Colonic mucosa (tissue), 4 donors: ENCODE measurements around the gene KAT6B. TPM values are rescaled to one million over a fixed set of nuclear protein-coding genes. Genes with fewer than 3 reads are reported as not detected.

Experiments
- DNase-seq: peaks from one replicate; pipeline ENCODE4 v3.0.0-alpha.2; 2020
- H3K27ac ChIP-seq: fragments of 200-600 bp; one replicate; pipeline ENCODE4 v1.8.0; 2021
- H3K27me3 ChIP-seq: fragments of 200-600 bp; one replicate; pipeline ENCODE4 v1.8.0; 2021
- H3K36me3 ChIP-seq: fragments of 200-600 bp; one replicate; pipeline ENCODE4 v1.8.0; 2021
- H3K4me1 ChIP-seq: fragments of 200-600 bp; one replicate; pipeline ENCODE4 v1.8.0; 2021; ENCODE audit warnings: mild to moderate bottlenecking
- H3K4me3 ChIP-seq: fragments of 200-600 bp; one replicate; pipeline ENCODE4 v1.8.0; 2021
- H3K9ac ChIP-seq, 2 donors: one replicate each; pipeline ENCODE4 v1.7.0; 2013; ENCODE audit warnings: control low read depth in 2 of 2, low read depth in 2 of 2, low read length in 2 of 2
- H3K9me3 ChIP-seq: fragments of 200-600 bp; one replicate; pipeline ENCODE4 v1.8.0; 2021
- CTCF ChIP-seq: fragments of 200-600 bp; IDR thresholded peaks from one replicate; pipeline ENCODE4 v1.8.0; 2022; ENCODE audit warnings: antibody characterized with exemption, mild to moderate bottlenecking
- intact Hi-C: fragments of 100-400 bp; cut with DNase I; formaldehyde crosslinking; loops from one replicate; pipeline ENCODE4 v1.14.1; 2022
- total RNA-seq, 2 donors: library from RNA; stranded (reverse); fragmentation: NEBNext Ultra II Directional in 1 of 2; extraction: Animal tissue kit (Norgen Biotek cat#: 25700) in 1 of 2; gene quantifications; one replicate each; pipeline ENCODE4 v1.2.1, GENCODE V29; 2021
- donor health status: healthy.
- donor health status: DM: no; HTN: no; CAD: no.
- donor health status: DM: no; HTN: no; CAD: no.

KAT6B gene
- total RNA-seq, 2 donors from 2014 or later, result 18.7 to 24.2 TPM

- TF ChIP-seq CTCF, result no peak
- no peaks in the 10 kb centered on the region for H3K9me3 ChIP-seq
- H3K27me3 ChIP-seq, result no peaks in the 10 kb centered on the region
- H3K4me1 ChIP-seq, result no peaks in the 10 kb centered on the region
- intact Hi-C loops, result no loop called here
- no peak overlapping the region for H3K9ac ChIP-seq
- no peaks in the 10 kb centered on the region for H3K36me3 ChIP-seq
- H3K4me3 ChIP-seq, result no peak overlapping the region
- H3K27ac ChIP-seq, result no peak overlapping the region
- DNase-seq, result no peak
Measured at GRCh38 chr10:75010373-75010772, 184.0 kb downstream of the KAT6B start.

GRCh38 chr10:75011221-75011620 lies 184.8 kb downstream of the KAT6B start:
- no peaks in the 10 kb centered on the region for H3K36me3 ChIP-seq
- H3K4me1 ChIP-seq, result no peaks in the 10 kb centered on the region
- H3K9ac ChIP-seq, result no peak overlapping the region
- intact Hi-C loops, result no loop called here
- no peak for DNase-seq
- no peak for TF ChIP-seq CTCF
- no peak overlapping the region for H3K27ac ChIP-seq
- no peaks in the 10 kb centered on the region for H3K9me3 ChIP-seq
- no peak overlapping the region for H3K4me3 ChIP-seq
- no peaks in the 10 kb centered on the region for H3K27me3 ChIP-seq

GRCh38 chr10:75012471-75012870 lies 186.1 kb downstream of the KAT6B start:
- no peak for DNase-seq
- no peak for TF ChIP-seq CTCF
- no peak overlapping the region for H3K4me3 ChIP-seq
- H3K27me3 ChIP-seq, result no peaks in the 10 kb centered on the region
- no peaks in the 10 kb centered on the region for H3K36me3 ChIP-seq
- intact Hi-C loops, result no loop called here
- H3K9ac ChIP-seq, result no peak overlapping the region
- H3K4me1 ChIP-seq, result no peaks in the 10 kb centered on the region
- no peak overlapping the region for H3K27ac ChIP-seq
- H3K9me3 ChIP-seq, result no peaks in the 10 kb centered on the region

GRCh38 chr10:75013007-75013406 lies 186.6 kb downstream of the KAT6B start:
- no peak overlapping the region for H3K27ac ChIP-seq
- no peak for DNase-seq
- no peak for TF ChIP-seq CTCF
- H3K4me3 ChIP-seq, result no peak overlapping the region
- H3K9ac ChIP-seq, result no peak overlapping the region
- H3K27me3 ChIP-seq, result no peaks in the 10 kb centered on the region
- H3K9me3 ChIP-seq, result no peaks in the 10 kb centered on the region
- no peaks in the 10 kb centered on the region for H3K36me3 ChIP-seq
- no peaks in the 10 kb centered on the region for H3K4me1 ChIP-seq
- intact Hi-C loops, result no loop called here

GRCh38 chr10:75013522-75013921 lies 187.1 kb downstream of the KAT6B start:
- intact Hi-C loops, result no loop called here
- H3K4me1 ChIP-seq, result no peaks in the 10 kb centered on the region
- no peaks in the 10 kb centered on the region for H3K27me3 ChIP-seq
- TF ChIP-seq CTCF, result no peak
- no peaks in the 10 kb centered on the region for H3K36me3 ChIP-seq
- no peak overlapping the region for H3K4me3 ChIP-seq
- no peak overlapping the region for H3K27ac ChIP-seq
- no peak overlapping the region for H3K9ac ChIP-seq
- no peaks in the 10 kb centered on the region for H3K9me3 ChIP-seq
- no peak for DNase-seq
